ENCODE data around the gene IER5. TPM values are rescaled to one million over a fixed set of nuclear protein-coding genes. Genes with fewer than 3 reads are reported as not detected.

The IER5 gene
- total and polyA plus RNA-seq, 4 donors: 18.6 to 34.5 (median 26.2) TPM

GRCh38 chr1:181089676-181090544, 1.4 kb downstream of the IER5 start:
- ATAC-seq (ENCODE audit: insufficient read depth, low FRiP score): peak; percentile 44
- Histone ChIP-seq H3K4me1 (ENCODE audit: control insufficient read depth in 5 of 5, insufficient read depth in 5 of 5, low read length in 5 of 5) (peaks cover 3 to 21% (median 7%) of the 10 kb centered on the region in 5 donors), H3K27ac (ENCODE audit: low read depth in 1 of 2, low read length in 1 of 2) (peak overlapping the region; percentile 88 to 94), H3K4me3 (peak overlapping the region; percentile 85), H3K9ac (ENCODE audit: insufficient read depth in 1 of 2, low read length in 2 of 2) (peak overlapping the region; percentile 21 to 79), H3K9me3 (ENCODE audit: control insufficient read depth in 4 of 4, insufficient read depth in 3 of 4, low read length in 3 of 4) (no peaks in the 10 kb centered on the region), H3K27me3 (ENCODE audit: control insufficient read depth in 3 of 3, insufficient read depth in 3 of 3, low read length in 2 of 3) (no peaks in the 10 kb centered on the region), H3K36me3 (ENCODE audit: control insufficient read depth in 4 of 4, insufficient read depth in 4 of 4, low read length in 4 of 4) (peaks cover 0 to 6% (median 0%) of the 10 kb centered on the region in 4 donors)
- peak; percentile 71 to 77 (median 74) for DNase-seq
- 0% methylated on average over 48 of the region's 48 CpGs for WGBS, 2 donors
- TF ChIP-seq CTCF (IDR thresholded peaks at IDR 0.05; ENCODE audit: control extremely low read depth, extremely low read depth): no peak

- TF ChIP-seq CTCF (IDR thresholded peaks at IDR 0.05; ENCODE audit: control extremely low read depth, extremely low read depth): no peak
- H3K9ac ChIP-seq (ENCODE audit: insufficient read depth in 1 of 2, low read length in 2 of 2): peak overlapping the region in 1 of 2 donors; percentile 79
- peak overlapping the region; percentile 49 to 88 for H3K27ac ChIP-seq (ENCODE audit: low read depth in 1 of 2, low read length in 1 of 2)
- ATAC-seq (ENCODE audit: insufficient read depth, low FRiP score) (no peak), DNase-seq (no peak)
- H3K27me3 ChIP-seq (ENCODE audit: control insufficient read depth in 3 of 3, insufficient read depth in 3 of 3, low read length in 2 of 3): no peaks in the 10 kb centered on the region
- H3K9me3 ChIP-seq (ENCODE audit: control insufficient read depth in 4 of 4, insufficient read depth in 3 of 4, low read length in 3 of 4): no peaks in the 10 kb centered on the region
- peaks cover 0 to 6% (median 0%) of the 10 kb centered on the region in 4 donors for H3K36me3 ChIP-seq (ENCODE audit: control insufficient read depth in 4 of 4, insufficient read depth in 4 of 4, low read length in 4 of 4)
- 17 to 27% methylated on average over 9 of the region's 9 CpGs for WGBS, 2 donors
- peak overlapping the region; percentile 24 for H3K4me3 ChIP-seq
- peaks cover 7 to 29% (median 8%) of the 10 kb centered on the region in 5 donors for H3K4me1 ChIP-seq (ENCODE audit: control insufficient read depth in 5 of 5, insufficient read depth in 5 of 5, low read length in 5 of 5)
These were observed 2.2 kb downstream of the IER5 start for GRCh38 chr1:181090641-181091126.

GRCh38 chr1:181091309-181092040, 3.0 kb downstream of the IER5 start:
- 75 to 86% methylated on average over 8 of the region's 8 CpGs for WGBS, 2 donors
- no peak for DNase-seq
- no peaks in the 10 kb centered on the region for H3K27me3 ChIP-seq (ENCODE audit: control insufficient read depth in 3 of 3, insufficient read depth in 3 of 3, low read length in 2 of 3)

More at GRCh38 chr1:181091309-181092040, 3.0 kb downstream of the IER5 start:
- ATAC-seq (ENCODE audit: insufficient read depth, low FRiP score): no peak
- Histone ChIP-seq H3K27ac (ENCODE audit: low read depth in 1 of 2, low read length in 1 of 2) (peak overlapping the region in 1 of 2 donors; percentile 88), H3K9me3 (ENCODE audit: control insufficient read depth in 4 of 4, insufficient read depth in 3 of 4, low read length in 3 of 4) (no peaks in the 10 kb centered on the region), H3K9ac (ENCODE audit: insufficient read depth in 1 of 2, low read length in 2 of 2) (no peak overlapping the region), H3K36me3 (ENCODE audit: control insufficient read depth in 4 of 4, insufficient read depth in 4 of 4, low read length in 4 of 4) (peaks cover 0 to 6% (median 0%) of the 10 kb centered on the region in 4 donors), H3K4me3 (no peak overlapping the region), H3K4me1 (ENCODE audit: control insufficient read depth in 5 of 5, insufficient read depth in 5 of 5, low read length in 5 of 5) (peaks cover 12 to 30% (median 16%) of the 10 kb centered on the region in 5 donors)
- no peak for TF ChIP-seq CTCF (IDR thresholded peaks at IDR 0.05; ENCODE audit: control extremely low read depth, extremely low read depth)
